Activated CD4-positive, alpha-beta T cell treated with anti-CD3 and anti-CD28 coated beads for 48 hours (primary cell): ENCODE measurements around the gene SLC29A2.

Experiments used
- DNase-seq: peaks from one replicate; pipeline ENCODE4 v3.0.0-alpha.2; 2020

SLC29A2 gene, protein sequence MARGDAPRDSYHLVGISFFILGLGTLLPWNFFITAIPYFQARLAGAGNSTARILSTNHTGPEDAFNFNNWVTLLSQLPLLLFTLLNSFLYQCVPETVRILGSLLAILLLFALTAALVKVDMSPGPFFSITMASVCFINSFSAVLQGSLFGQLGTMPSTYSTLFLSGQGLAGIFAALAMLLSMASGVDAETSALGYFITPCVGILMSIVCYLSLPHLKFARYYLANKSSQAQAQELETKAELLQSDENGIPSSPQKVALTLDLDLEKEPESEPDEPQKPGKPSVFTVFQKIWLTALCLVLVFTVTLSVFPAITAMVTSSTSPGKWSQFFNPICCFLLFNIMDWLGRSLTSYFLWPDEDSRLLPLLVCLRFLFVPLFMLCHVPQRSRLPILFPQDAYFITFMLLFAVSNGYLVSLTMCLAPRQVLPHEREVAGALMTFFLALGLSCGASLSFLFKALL

DNA sequence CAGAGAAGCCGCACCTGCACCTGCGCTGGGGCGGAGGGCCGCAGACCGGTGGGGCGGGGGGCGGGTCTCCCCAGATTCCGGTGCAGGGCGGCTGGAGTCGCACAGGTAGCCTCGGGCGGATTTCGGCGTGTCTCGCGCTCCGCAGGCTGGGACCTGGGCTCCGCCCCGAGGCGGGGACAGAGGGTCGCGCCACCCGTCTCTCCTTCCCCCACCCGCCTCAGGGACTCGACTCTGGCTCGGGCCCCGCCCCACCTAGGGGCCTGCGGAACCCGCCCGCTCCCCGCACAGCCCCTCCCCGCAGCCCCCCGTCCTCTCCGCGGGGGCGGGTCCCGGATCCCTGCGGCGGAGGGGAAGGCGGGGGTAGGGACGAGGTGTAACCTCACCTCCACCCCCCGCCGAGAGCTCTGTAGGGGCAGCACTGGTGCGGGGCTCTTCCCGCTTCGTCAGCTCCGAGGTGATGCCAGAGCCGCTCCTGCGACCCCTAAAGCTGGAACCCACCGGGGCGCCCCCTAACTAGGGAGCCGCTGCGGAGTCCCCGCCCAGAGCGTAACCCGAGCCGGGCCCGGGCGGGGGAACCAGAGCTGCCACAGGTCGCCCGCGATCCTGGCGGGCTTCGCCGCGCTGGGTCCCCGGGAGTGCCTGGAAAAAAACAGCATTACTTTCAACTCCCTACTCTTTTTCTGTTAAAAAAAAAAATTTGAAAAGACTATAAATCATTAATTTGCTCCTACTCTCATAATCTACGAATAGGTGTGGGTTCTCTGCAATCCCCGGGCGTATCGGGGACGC lies at the start of gene SLC29A2:
Gene SLC29A2 (minus strand): TSS at position 134 of the 789 bp plus-strand sequence. CDS start 169 bp downstream, outside the sequence.
- DNase-seq, result peak; percentile 87

GRCh38 chr11:66420671-66421476 lies 49.3 kb upstream of the SLC29A2 start, which contains the start of gene NPAS4:
NPAS4 (plus strand) TSS chr11:66421035; CDS start chr11:66421180, 145 bp downstream.
- no peak for DNase-seq

GRCh38 chr11:66419825-66420224 lies 48.3 kb upstream of the SLC29A2 start:
- peak; percentile 15 for DNase-seq

DNA sequence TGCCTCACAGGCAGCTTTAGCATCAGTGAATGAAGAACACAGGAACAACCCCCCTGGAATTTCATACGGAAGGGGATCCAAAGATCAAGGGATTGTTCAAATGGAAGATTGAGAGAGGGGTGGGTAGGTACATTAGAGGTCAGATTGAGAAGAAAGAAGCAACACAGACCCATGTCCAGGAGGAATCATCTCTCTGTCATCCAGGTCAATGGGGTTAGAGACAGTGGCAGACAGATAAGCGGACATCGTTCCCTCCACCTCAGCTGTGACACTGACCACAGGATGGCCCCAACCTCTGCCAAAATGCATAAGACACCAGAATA lies 47.4 kb upstream of the SLC29A2 start:
- no peak for DNase-seq

GRCh38 chr11:66418168-66418985 lies 46.8 kb upstream of the SLC29A2 start:
- DNase-seq, result peak; percentile 88

DNA sequence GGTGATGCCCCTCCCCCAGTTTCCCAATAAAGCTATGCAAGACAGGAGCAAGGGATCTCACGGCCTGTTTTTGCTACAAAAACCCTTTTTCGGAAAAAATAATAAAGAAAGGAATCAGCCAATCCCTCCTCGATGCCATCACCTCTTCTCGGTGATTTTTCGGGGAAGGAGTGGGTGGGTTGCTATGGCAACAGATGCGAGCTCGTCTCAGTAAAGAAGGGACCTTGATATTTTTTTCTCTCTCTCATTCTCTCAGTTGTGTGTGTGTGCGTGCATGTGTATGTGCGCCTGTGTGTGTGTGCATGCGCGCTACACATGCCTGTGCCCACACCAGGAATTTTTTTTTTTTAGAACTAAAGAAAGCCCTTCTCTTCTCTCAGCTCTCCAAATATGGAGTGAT lies 45.4 kb upstream of the SLC29A2 start:
- peak; percentile 61 for DNase-seq

- no peak for DNase-seq
Observed at GRCh38 chr11:66415423-66415822, 43.9 kb upstream of the SLC29A2 start.

GRCh38 chr11:66414120-66414934 lies 42.8 kb upstream of the SLC29A2 start:
- DNase-seq, result no peak

DNA sequence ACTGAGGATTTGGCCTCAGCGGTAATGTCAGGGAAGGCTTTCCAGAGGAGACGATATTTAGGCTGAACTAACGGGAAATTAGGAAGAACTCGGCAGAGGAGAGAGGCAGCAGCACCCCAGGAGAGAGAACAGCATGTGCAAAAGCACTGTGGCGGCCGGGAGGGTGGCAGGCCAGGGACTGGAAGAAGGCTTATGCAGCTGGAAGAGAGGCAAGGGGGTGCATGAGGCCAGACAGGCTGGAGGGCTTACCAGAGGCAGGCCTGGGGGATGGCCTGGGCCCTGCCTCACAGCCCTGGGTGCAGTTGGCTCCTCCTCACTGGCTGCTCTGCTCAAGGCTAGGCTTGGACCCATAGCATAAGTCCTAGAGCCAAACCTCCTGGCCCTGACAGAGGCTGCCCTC lies 41.6 kb upstream of the SLC29A2 start:
- DNase-seq, result no peak

DNA sequence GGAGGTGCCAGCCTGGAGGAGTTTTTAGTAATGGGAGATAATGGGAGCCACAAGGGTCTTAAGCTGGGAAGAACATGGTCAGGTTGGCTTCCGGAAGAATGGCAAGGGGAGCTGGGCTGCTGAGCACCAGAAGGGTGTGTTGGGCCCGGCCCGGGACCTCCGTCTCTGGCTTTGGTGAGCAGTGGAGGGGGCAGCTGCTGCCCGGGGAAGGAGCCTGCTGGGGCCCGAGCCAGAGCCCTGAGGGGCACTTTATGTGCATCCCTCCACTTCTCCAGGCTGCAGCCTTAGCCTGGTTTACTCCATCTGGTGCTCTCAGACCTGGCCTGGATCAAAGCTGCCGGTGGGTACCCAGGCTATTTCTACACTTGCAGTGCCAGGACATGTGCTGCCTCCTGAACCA lies 40.5 kb upstream of the SLC29A2 start:
- no peak for DNase-seq

GRCh38 chr11:66411323-66411722 lies 39.8 kb upstream of the SLC29A2 start:
- no peak for DNase-seq

DNA sequence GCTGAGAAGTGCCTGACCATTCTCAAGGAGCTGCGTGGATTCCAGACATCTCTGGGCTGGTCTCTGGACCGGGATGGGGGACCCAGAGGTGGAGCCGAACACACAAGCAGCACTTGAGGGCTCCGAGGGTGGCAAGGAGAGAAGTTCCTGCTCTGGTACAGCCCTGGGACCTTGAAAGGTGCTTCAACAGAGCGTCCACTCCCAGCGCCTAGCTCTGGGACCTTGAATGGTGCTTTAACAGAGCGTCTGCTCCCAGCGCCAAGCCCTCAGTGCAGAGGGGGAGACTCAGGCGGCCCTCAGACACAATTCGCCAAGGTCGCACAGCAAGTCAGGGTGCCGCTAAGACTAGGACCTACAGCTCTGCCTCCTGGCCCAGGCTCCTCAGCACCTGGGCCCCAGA lies 38.6 kb upstream of the SLC29A2 start:
- no peak for DNase-seq

DNA sequence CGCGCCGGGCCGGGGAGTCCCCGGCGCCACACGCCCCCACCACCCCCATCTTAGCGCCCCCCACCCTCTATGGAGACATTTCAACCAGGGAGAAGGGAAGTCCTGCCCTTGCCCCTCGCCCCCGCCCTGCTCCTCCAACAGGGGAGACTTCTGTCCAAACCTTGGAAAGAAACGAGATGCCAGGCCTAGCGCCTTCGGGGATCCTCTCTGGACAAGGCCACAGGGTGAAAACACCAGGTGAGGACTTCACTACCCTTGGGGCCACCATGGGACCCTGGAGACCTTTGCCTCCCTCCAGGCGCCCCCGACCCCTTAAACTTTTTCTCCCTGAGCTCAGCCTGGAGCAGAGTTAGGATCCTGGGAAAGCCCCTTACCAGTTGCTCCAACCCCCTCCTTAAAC lies 37.7 kb upstream of the SLC29A2 start:
- DNase-seq, result no peak

- peak; percentile 96 for DNase-seq
Observed at GRCh38 chr11:66408488-66409214, 37.1 kb upstream of the SLC29A2 start.

GRCh38 chr11:66407651-66408050 lies 36.1 kb upstream of the SLC29A2 start:
- no peak for DNase-seq

DNA sequence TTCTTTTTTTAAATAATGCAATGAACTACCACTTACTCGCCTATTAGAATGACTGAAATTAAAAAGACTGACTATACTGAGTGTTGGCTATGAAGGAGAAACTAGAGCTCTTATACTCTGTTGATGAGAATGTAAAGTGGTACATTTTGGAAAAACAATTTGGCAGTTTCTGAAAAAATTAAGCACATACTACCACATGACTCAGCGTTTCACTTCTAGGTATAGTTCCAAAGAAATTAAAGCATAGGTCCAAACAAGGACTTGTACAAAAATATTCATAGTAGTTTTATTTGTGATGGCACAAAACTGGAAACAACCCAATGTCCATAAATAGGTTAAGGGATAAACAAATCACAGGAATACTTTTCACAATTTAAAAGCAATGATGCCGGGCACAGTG lies 22.4 kb upstream of the SLC29A2 start:
- no peak for DNase-seq

DNA sequence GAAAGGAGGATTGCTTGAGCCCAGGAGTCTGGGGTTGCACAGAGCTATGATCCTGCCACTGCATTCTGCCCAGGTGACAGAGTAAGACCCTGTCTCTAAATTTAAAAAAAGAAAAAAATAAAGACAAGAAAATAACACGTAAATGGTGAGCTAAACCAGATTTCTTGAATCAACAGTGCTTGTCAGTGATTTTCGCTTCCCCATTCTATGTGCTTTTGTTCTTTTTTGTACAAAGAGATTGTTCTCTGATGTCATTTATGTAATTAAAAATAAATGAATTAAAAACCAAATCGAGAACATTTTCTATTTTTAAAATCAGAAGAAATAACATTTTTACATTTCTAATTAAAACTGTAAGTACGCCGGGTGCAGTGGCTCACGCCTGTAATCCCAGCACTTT lies 19.8 kb upstream of the SLC29A2 start:
- no peak for DNase-seq

GRCh38 chr11:66388780-66389386 lies 17.3 kb upstream of the SLC29A2 start:
- peak; percentile 82 for DNase-seq

DNA sequence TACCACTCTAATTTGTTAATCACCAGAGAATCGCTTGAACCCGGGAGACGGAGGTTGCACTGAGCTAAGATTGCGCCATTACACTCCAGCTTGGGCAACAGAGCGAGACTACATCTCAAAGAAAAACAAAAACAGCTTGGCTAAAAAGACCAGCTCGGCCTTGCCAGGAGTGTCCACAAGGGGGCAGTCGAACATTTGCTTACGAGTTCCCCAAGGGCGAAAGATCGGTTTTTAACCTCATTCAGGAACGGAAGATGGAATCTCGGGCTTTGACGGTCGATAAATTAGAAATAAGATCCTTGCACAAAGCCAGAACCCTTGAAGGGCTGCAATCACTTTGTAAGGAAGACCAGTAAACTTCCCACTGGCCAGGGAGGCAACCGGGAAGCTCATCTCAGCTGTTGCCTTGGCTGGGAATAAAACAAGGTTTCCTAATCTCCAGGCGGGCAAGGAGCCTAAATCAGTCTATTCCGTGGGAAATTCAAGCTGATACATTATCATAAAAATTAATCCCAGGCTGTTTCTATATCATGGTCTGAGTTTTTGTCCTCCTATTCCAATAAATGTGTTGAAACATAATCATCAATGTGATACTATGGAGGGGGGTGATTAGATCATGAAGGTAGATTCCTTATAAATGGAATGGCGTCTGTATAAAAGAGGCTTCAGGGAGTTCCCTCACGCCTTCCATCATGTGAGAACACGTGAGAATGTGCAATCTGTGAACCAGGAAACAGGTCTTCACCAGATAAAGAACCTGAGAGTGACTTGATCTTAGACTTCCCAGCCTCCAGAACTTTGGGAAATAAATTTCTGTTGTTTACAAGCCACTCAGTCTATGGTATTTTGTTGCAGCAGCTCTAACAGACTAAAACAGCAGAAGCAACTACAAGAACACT lies 14.9 kb upstream of the SLC29A2 start:
- DNase-seq, result peak; percentile 91
